Endodermal cell (in vitro differentiated cells): ENCODE results near the gene MAP3K3. TPM values are rescaled to one million over a fixed set of nuclear protein-coding genes. Genes with fewer than 3 reads are reported as not detected.

ENCODE experiments used
- DNase-seq: peaks from one replicate; pipeline ENCODE4 v3.0.0-alpha.2; 2017
- H3K27ac ChIP-seq: 2 replicates; pipeline ENCODE4 v1.5.1; 2013; ENCODE audit warnings: mild to moderate bottlenecking, low read depth, low read length, moderate library complexity
- H3K27me3 ChIP-seq: 2 replicates; pipeline ENCODE4 v1.6.1; 2013; ENCODE audit warnings: mild to moderate bottlenecking, low read length, moderate library complexity; ENCODE audit not compliant: insufficient read depth, control insufficient read depth, poor library complexity, severe bottlenecking
- H3K36me3 ChIP-seq: 2 replicates; pipeline ENCODE4 v1.7.0; 2013; ENCODE audit warnings: mild to moderate bottlenecking, low read length, moderate library complexity; ENCODE audit not compliant: control insufficient read depth, insufficient read depth
- H3K4me1 ChIP-seq: one replicate; pipeline ENCODE4 v1.7.0; 2013; ENCODE audit warnings: low read length; ENCODE audit not compliant: control insufficient read depth, insufficient read depth
- H3K4me3 ChIP-seq: 2 replicates; pipeline ENCODE4 v1.5.1; 2013; ENCODE audit warnings: mild to moderate bottlenecking, low read length, moderate library complexity
- H3K9ac ChIP-seq: 2 replicates; pipeline ENCODE4 v1.6.1; 2013; ENCODE audit warnings: mild to moderate bottlenecking, low read length, moderate library complexity; ENCODE audit not compliant: poor library complexity, severe bottlenecking; ENCODE audit errors: extremely low read depth
- H3K9me3 ChIP-seq: 2 replicates; pipeline ENCODE4 v1.6.1; 2013; ENCODE audit warnings: mild to moderate bottlenecking, low read length, moderate library complexity; ENCODE audit not compliant: control insufficient read depth
- H3K27ac Mint-ChIP-seq: 2 replicates; pipeline ENCODE4 v1.8.0; 2020; ENCODE audit warnings: mixed read lengths
- H3K27me3 Mint-ChIP-seq: 2 replicates; pipeline ENCODE4 v1.8.0; 2021; ENCODE audit warnings: mild to moderate bottlenecking, mixed read lengths; ENCODE audit not compliant: insufficient read depth
- H3K36me3 Mint-ChIP-seq: 2 replicates; pipeline ENCODE4 v1.8.0; 2020; ENCODE audit warnings: low read depth, mixed read lengths
- H3K4me1 Mint-ChIP-seq: 2 replicates; pipeline ENCODE4 v1.8.0; 2020; ENCODE audit warnings: mixed read lengths
- H3K4me3 Mint-ChIP-seq: 2 replicates; pipeline ENCODE4 v1.8.0; 2020; ENCODE audit warnings: mild to moderate bottlenecking, moderate library complexity, mixed read lengths
- H3K9me3 Mint-ChIP-seq: 2 replicates; pipeline ENCODE4 v1.8.0; 2020; ENCODE audit warnings: mild to moderate bottlenecking, mixed read lengths
- CTCF ChIP-seq: fragments of 200-600 bp; sonication (generic); conservative IDR thresholded peaks from 2 replicates; pipeline ENCODE4 v1.5.0; 2021; ENCODE audit warnings: antibody characterized with exemption, mild to moderate bottlenecking
- WGBS, 2 experiments: methylation state at CpG; one replicate each; pipeline versions ENCODE4 v1.1.5 to v1.1.7; 2013; ENCODE audit warnings: missing lambda C conversion rate in 2 of 2, mixed read lengths in 1 of 2; ENCODE audit not compliant: insufficient coverage in 1 of 2, insufficient read length in 1 of 2; 5-methylcytosine and 5-hydroxymethylcytosine counted together
- total RNA-seq, 2 donors: library from RNA; stranded (reverse); fragmentation: NEBNext Ultra II Directional in 1 of 2; extraction: Animal tissue kit (Norgen Biotek cat#: 25700) in 1 of 2; gene quantifications; 2 replicates in 1 of 2; 3 replicates in 1 of 2; pipeline ENCODE4 v1.2.1, GENCODE V29; 2021

Gene MAP3K3
- total RNA-seq, 2 donors from 2014 or later = 19.9 to 23.3 TPM

- WGBS, 2 experiments = 0% methylated on average over 20 to 130 of the region's 133 CpGs
- peak within 1 kb of the TSS; percentile 30 for H3K9ac ChIP-seq
- peak within 1 kb of the TSS; percentile 65 for H3K4me3 Mint-ChIP-seq
- no peak for TF ChIP-seq CTCF
- peak within 1 kb of the TSS; percentile 21 for H3K27ac Mint-ChIP-seq
- H3K9me3 Mint-ChIP-seq = no peaks in the 10 kb centered on the region
- H3K4me1 ChIP-seq = peaks cover 9% of the 10 kb centered on the region
- H3K27me3 Mint-ChIP-seq = no peaks in the 10 kb centered on the region
- DNase-seq = peak; percentile 94
- H3K36me3 ChIP-seq = peaks cover 32% of the 10 kb centered on the region
- peaks cover 27% of the 10 kb centered on the region for H3K4me1 Mint-ChIP-seq
- peak within 1 kb of the TSS; percentile 78 for H3K4me3 ChIP-seq
- peak within 1 kb of the TSS; percentile 96 for H3K27ac ChIP-seq
- H3K9me3 ChIP-seq = no peaks in the 10 kb centered on the region
- H3K36me3 Mint-ChIP-seq = peaks cover 18% of the 10 kb centered on the region
- H3K27me3 ChIP-seq = no peaks in the 10 kb centered on the region
Observed at GRCh38 chr17:63699638-63700527, 77.7 kb downstream of the MAP3K3 start, which contains the start of gene LIMD2. LIMD2 (minus strand) TSS chr17:63700125; CDS start chr17:63699298, 827 bp downstream.

DNA sequence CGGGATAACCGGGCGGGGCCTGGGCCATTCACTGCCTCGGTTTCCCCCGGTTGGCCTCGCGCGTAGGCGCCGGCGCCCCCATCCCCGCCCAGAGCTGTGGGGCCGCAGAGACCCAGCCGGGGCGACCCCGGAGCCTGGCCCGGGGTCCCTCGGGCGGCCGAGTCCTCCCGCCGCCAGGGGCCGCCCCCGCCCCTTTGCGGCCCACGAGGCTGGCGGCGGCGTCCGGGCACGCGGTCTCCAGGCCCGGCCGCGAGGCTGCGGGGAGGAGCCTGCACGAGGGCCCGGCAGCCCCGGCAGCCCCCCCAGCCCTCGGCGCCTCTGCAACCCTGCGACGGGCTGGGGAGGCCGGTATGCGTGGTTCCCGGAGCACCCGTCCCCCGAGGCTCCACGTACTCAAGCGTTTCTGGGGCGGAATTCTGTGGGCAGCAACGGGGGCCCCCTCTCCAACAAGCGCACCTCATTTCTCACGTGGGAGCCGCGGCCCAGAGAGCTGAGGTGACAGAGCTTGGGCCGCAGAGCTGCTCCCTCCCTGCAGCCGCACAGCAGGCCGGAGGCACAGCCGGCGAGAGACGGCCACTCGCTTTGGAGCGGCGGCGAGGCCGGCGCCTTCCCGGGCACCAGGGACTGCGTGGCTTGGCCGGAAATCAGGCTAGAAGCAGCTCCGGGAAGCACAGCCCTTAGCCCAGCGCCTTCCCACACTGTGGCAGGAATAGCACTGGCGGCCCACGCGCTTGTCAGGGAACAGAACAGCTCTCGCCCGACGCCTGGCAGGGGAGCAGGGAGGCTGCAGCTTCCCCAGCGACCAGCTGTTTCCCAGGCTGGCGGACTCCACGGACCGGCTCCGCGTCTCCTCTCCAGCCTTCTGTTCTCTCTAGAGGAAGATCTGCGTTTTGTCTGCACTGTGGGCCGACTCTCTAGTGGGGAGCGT, 78.6 kb downstream of the MAP3K3 start:
- peaks cover 32% of the 10 kb centered on the region for H3K36me3 ChIP-seq
- DNase-seq = peak; percentile 86
- H3K27ac Mint-ChIP-seq = peak overlapping the region; percentile 30
- peak; percentile 59 for TF ChIP-seq CTCF
- H3K4me1 Mint-ChIP-seq = peaks cover 27% of the 10 kb centered on the region
- H3K9ac ChIP-seq = peak overlapping the region; percentile 15
- no peaks in the 10 kb centered on the region for H3K27me3 ChIP-seq
- 20 to 28% methylated on average over 43 to 88 of the region's 88 CpGs for WGBS, 2 experiments
- H3K4me1 ChIP-seq = peaks cover 9% of the 10 kb centered on the region
- H3K9me3 ChIP-seq = no peaks in the 10 kb centered on the region
- peaks cover 24% of the 10 kb centered on the region for H3K36me3 Mint-ChIP-seq
- no peaks in the 10 kb centered on the region for H3K9me3 Mint-ChIP-seq
- H3K4me3 ChIP-seq = peak overlapping the region; percentile 45
- peak overlapping the region; percentile 65 for H3K4me3 Mint-ChIP-seq
- no peaks in the 10 kb centered on the region for H3K27me3 Mint-ChIP-seq
- peak overlapping the region; percentile 96 for H3K27ac ChIP-seq

GRCh38 chr17:63701456-63701820, 79.2 kb downstream of the MAP3K3 start:
- Mint-ChIP-seq H3K9me3 (no peaks in the 10 kb centered on the region), H3K4me1 (peaks cover 27% of the 10 kb centered on the region), H3K36me3 (peaks cover 18% of the 10 kb centered on the region), H3K27me3 (no peaks in the 10 kb centered on the region), H3K4me3 (peak overlapping the region; percentile 65), H3K27ac (peak overlapping the region; percentile 30)
- Histone ChIP-seq H3K27ac (peak overlapping the region; percentile 96), H3K4me1 (peaks cover 9% of the 10 kb centered on the region), H3K4me3 (peak overlapping the region; percentile 45), H3K9me3 (no peaks in the 10 kb centered on the region), H3K27me3 (no peaks in the 10 kb centered on the region), H3K9ac (no peak overlapping the region), H3K36me3 (peaks cover 27% of the 10 kb centered on the region)
- TF ChIP-seq CTCF = no peak
- WGBS, 2 experiments = 90 to 93% methylated on average over 6 to 10 of the region's 10 CpGs
- DNase-seq = no peak
